WTC11 (cell line): ENCODE results near the gene TRPV5. TPM values are rescaled to one million over a fixed set of nuclear protein-coding genes. Genes with fewer than 3 reads are reported as not detected.

Experiments used
- ATAC-seq: fragments of 200-7000 bp; cut with Tn5 transposase; 2 replicates; pipeline ENCODE4 v1.10.0; 2021; ENCODE audit warnings: mild to moderate bottlenecking, moderate library complexity
- CTCF ChIA-PET: fragments of 300-600 bp; sonication (Branson Sonifier 250); formaldehyde crosslinking; loops from one replicate; lab custom pipeline; 2021; ENCODE audit warnings: antibody characterized with exemption; lab: Charles Lee
- POLR2A ChIA-PET: fragments of 350-600 bp; sonication (Branson Sonifier 250); formaldehyde crosslinking; loops from one replicate; lab custom pipeline; 2021; ENCODE audit warnings: antibody characterized with exemption; lab: Charles Lee
- DNase-seq: peaks from one replicate; pipeline ENCODE4 v3.0.0; 2021; ENCODE audit warnings: low spot score
- H3K27ac Mint-ChIP-seq: 2 replicates; pipeline ENCODE4 v1.8.0; 2021; ENCODE audit warnings: mixed read lengths
- H3K27me3 Mint-ChIP-seq: 2 replicates; pipeline ENCODE4 v1.8.0; 2021; ENCODE audit warnings: low read depth, mild to moderate bottlenecking, moderate library complexity, mixed read lengths
- H3K36me3 Mint-ChIP-seq: 2 replicates; pipeline ENCODE4 v1.8.0; 2021; ENCODE audit warnings: mixed read lengths
- H3K4me1 Mint-ChIP-seq: 2 replicates; pipeline ENCODE4 v1.8.0; 2022; ENCODE audit warnings: mixed read lengths
- H3K4me3 Mint-ChIP-seq: 2 replicates; pipeline ENCODE4 v1.8.0; 2021; ENCODE audit warnings: mild to moderate bottlenecking, moderate library complexity, mixed read lengths
- H3K9me3 Mint-ChIP-seq: 2 replicates; pipeline ENCODE4 v1.8.0; 2021; ENCODE audit warnings: mixed read lengths
- CDX4 ChIP-seq: fragments of 250-450 bp; sonication (Bioruptor Pico); IDR thresholded peaks from 2 replicates; pipeline ENCODE4 v1.9.0; 2021; ENCODE audit warnings: moderate library complexity, mild to moderate bottlenecking, inconsistent platforms, borderline replicate concordance
- ELF4 ChIP-seq: sonication (generic); formaldehyde crosslinking; IDR thresholded peaks from 2 replicates; pipeline ENCODE4 v1.8.1; 2022; ENCODE audit warnings: low read depth, mild to moderate bottlenecking, moderate library complexity, missing genetic modification reagents
- ETV6 ChIP-seq: sonication (generic); formaldehyde crosslinking; IDR thresholded peaks from 2 replicates; pipeline ENCODE4 v1.8.1; 2022; ENCODE audit warnings: mild to moderate bottlenecking, missing genetic modification reagents
- FOXK1 ChIP-seq: sonication (generic); formaldehyde crosslinking; IDR thresholded peaks from 2 replicates; pipeline ENCODE4 v1.8.0; 2022; ENCODE audit warnings: mild to moderate bottlenecking, moderate library complexity, missing genetic modification reagents
- IRF1 ChIP-seq: sonication (generic); formaldehyde crosslinking; IDR thresholded peaks from 2 replicates; pipeline ENCODE4 v1.8.0; 2023; ENCODE audit warnings: missing genetic modification reagents
- IRF2 ChIP-seq: sonication (generic); formaldehyde crosslinking; IDR thresholded peaks from 2 replicates; pipeline ENCODE4 v1.8.0; 2022; ENCODE audit warnings: low read depth, missing genetic modification reagents, borderline replicate concordance
- KAT7 ChIP-seq: sonication (generic); formaldehyde crosslinking; IDR thresholded peaks from 2 replicates; pipeline ENCODE4 v1.8.1; 2023; ENCODE audit warnings: missing genetic modification reagents, mild to moderate bottlenecking, borderline replicate concordance
- NFATC4 ChIP-seq: fragments of 250-450 bp; sonication (Bioruptor Pico); IDR thresholded peaks from 2 replicates; pipeline ENCODE4 v1.9.0; 2021; ENCODE audit warnings: mild to moderate bottlenecking
- ZMAT4 ChIP-seq: fragments of 250-450 bp; sonication (Bioruptor Pico); IDR thresholded peaks from 2 replicates; pipeline ENCODE4 v1.9.0; 2021; ENCODE audit warnings: mild to moderate bottlenecking
- ZNF263 ChIP-seq: sonication (generic); formaldehyde crosslinking; IDR thresholded peaks from 2 replicates; pipeline ENCODE4 v1.8.1; 2022; ENCODE audit warnings: low read depth, mild to moderate bottlenecking, moderate library complexity, missing genetic modification reagents
- ZNF423 ChIP-seq: fragments of 250-450 bp; sonication (Bioruptor Pico); IDR thresholded peaks from 2 replicates; pipeline ENCODE4 v2.1.2; 2022; ENCODE audit warnings: mild to moderate bottlenecking, moderate library complexity
- ZNF671 ChIP-seq: fragments of 250-450 bp; sonication (Bioruptor Pico); IDR thresholded peaks from 2 replicates; pipeline ENCODE4 v1.8.0; 2021; ENCODE audit warnings: mild to moderate bottlenecking
- total RNA-seq: library from RNA; stranded (reverse); gene quantifications from 3 replicates; pipeline ENCODE4 v1.2.3, GENCODE V29; 2021
- TF ChIP-seq, protein P1 (sequence below): sonication (generic); formaldehyde crosslinking; IDR thresholded peaks from 2 replicates; pipeline ENCODE4 v1.8.0; 2023; ENCODE audit warnings: missing genetic modification reagents, mild to moderate bottlenecking, borderline replicate concordance
- TF ChIP-seq, protein P2 (sequence below): sonication (generic); formaldehyde crosslinking; IDR thresholded peaks from 2 replicates; pipeline ENCODE4 v1.8.0; 2022; ENCODE audit warnings: mild to moderate bottlenecking, missing genetic modification reagents
- TF ChIP-seq, protein P3 (sequence below): sonication (generic); formaldehyde crosslinking; IDR thresholded peaks from 2 replicates; pipeline ENCODE4 v1.8.1; 2022; ENCODE audit warnings: mild to moderate bottlenecking, moderate library complexity, missing genetic modification reagents
- TF ChIP-seq, protein P4 (sequence below): sonication (generic); formaldehyde crosslinking; IDR thresholded peaks from 2 replicates; pipeline ENCODE4 v1.8.0; 2022; ENCODE audit warnings: mild to moderate bottlenecking, missing genetic modification reagents

Gene TRPV5
- total RNA-seq, 1 experiment from 2014 or later, result not detected

DNA sequence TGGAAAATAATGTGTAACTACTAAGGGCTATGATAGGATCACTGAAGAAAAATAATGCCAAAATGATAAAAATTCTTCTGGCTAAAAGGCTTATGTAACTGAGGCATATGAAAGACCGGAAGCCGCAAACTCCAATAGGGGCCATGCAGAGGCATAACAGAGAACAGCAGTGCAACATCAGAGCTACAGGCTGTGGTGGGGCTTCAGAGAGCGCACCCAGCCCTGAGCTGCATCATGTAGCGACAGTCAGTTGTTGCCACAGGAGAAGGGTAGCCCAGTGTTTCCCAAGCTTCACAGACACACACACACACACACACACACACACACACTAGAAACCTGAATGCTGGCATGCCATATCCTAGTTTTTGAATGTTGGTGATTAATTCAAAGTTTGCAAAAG, 15.1 kb upstream of the TRPV5 start:
- CTCF ChIA-PET, result interaction anchor here (1.0 to 1.3 kb wide), 2 partner anchors 10 to 59 kb away, joined by 3 to 4 read pairs; partner anchors contain the start of gene LLCFC1
- no peak overlapping the region for H3K27ac Mint-ChIP-seq
- H3K4me3 Mint-ChIP-seq, result no peak overlapping the region
- POLR2A ChIA-PET, result no interaction called here
- H3K27me3 Mint-ChIP-seq, result no peaks in the 10 kb centered on the region; the same call in 1 of the 2 replicates
- H3K4me1 Mint-ChIP-seq, result no peaks in the 10 kb centered on the region
- peak; percentile 36; the same call in 1 of the 2 replicates for ATAC-seq
- TF ChIP-seq IRF1, result no peak
- TF ChIP-seq, all 79 proteins: peak for 0
- H3K36me3 Mint-ChIP-seq, result peaks cover under 1% of the 10 kb centered on the region
- no peak for DNase-seq
- H3K9me3 Mint-ChIP-seq, result peaks cover 6% of the 10 kb centered on the region

- Mint-ChIP-seq H3K4me3 (no peak overlapping the region), H3K9me3 (no peaks in the 10 kb centered on the region), H3K27me3 (no peaks in the 10 kb centered on the region; the same call in 1 of the 2 replicates), H3K4me1 (no peaks in the 10 kb centered on the region), H3K36me3 (no peaks in the 10 kb centered on the region), H3K27ac (no peak overlapping the region)
- ChIA-PET CTCF (interaction anchor here (1.1 kb wide), 1 partner anchor 19 kb away, joined by 3 read pairs; no protein-coding TSS in a partner anchor), POLR2A (no interaction called here)
- no peak for ATAC-seq
- no peak for DNase-seq
- TF ChIP-seq ZNF671 (CRISPR knock-in tag) (no peak), ELF4 (CRISPR knock-in tag) (no peak), KAT7 (no peak), ZMAT4 (no peak), NFATC4 (CRISPR knock-in tag) (no peak), ZNF423 (CRISPR knock-in tag) (no peak), IRF2 (no peak), ZNF263 (CRISPR knock-in tag) (no peak), ETV6 (no peak), FOXK1 (no peak), CDX4 (CRISPR knock-in tag) (no peak)
- TF ChIP-seq, protein P1, sequence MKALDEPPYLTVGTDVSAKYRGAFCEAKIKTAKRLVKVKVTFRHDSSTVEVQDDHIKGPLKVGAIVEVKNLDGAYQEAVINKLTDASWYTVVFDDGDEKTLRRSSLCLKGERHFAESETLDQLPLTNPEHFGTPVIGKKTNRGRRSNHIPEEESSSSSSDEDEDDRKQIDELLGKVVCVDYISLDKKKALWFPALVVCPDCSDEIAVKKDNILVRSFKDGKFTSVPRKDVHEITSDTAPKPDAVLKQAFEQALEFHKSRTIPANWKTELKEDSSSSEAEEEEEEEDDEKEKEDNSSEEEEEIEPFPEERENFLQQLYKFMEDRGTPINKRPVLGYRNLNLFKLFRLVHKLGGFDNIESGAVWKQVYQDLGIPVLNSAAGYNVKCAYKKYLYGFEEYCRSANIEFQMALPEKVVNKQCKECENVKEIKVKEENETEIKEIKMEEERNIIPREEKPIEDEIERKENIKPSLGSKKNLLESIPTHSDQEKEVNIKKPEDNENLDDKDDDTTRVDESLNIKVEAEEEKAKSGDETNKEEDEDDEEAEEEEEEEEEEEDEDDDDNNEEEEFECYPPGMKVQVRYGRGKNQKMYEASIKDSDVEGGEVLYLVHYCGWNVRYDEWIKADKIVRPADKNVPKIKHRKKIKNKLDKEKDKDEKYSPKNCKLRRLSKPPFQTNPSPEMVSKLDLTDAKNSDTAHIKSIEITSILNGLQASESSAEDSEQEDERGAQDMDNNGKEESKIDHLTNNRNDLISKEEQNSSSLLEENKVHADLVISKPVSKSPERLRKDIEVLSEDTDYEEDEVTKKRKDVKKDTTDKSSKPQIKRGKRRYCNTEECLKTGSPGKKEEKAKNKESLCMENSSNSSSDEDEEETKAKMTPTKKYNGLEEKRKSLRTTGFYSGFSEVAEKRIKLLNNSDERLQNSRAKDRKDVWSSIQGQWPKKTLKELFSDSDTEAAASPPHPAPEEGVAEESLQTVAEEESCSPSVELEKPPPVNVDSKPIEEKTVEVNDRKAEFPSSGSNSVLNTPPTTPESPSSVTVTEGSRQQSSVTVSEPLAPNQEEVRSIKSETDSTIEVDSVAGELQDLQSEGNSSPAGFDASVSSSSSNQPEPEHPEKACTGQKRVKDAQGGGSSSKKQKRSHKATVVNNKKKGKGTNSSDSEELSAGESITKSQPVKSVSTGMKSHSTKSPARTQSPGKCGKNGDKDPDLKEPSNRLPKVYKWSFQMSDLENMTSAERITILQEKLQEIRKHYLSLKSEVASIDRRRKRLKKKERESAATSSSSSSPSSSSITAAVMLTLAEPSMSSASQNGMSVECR (CRISPR knock-in tag), result no peak
- TF ChIP-seq, protein P2, sequence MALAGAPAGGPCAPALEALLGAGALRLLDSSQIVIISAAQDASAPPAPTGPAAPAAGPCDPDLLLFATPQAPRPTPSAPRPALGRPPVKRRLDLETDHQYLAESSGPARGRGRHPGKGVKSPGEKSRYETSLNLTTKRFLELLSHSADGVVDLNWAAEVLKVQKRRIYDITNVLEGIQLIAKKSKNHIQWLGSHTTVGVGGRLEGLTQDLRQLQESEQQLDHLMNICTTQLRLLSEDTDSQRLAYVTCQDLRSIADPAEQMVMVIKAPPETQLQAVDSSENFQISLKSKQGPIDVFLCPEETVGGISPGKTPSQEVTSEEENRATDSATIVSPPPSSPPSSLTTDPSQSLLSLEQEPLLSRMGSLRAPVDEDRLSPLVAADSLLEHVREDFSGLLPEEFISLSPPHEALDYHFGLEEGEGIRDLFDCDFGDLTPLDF, result no peak
- TF ChIP-seq, protein P3, sequence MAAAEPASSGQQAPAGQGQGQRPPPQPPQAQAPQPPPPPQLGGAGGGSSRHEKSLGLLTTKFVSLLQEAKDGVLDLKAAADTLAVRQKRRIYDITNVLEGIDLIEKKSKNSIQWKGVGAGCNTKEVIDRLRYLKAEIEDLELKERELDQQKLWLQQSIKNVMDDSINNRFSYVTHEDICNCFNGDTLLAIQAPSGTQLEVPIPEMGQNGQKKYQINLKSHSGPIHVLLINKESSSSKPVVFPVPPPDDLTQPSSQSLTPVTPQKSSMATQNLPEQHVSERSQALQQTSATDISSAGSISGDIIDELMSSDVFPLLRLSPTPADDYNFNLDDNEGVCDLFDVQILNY (CRISPR knock-in tag), result no peak
- TF ChIP-seq, protein P4, sequence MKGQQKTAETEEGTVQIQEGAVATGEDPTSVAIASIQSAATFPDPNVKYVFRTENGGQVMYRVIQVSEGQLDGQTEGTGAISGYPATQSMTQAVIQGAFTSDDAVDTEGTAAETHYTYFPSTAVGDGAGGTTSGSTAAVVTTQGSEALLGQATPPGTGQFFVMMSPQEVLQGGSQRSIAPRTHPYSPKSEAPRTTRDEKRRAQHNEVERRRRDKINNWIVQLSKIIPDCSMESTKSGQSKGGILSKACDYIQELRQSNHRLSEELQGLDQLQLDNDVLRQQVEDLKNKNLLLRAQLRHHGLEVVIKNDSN (CRISPR knock-in tag), result no peak
Observed at GRCh38 chr7:142945001-142945400, 11.5 kb upstream of the TRPV5 start.
